ENCODE results near the gene GPR75.
"Not testable (repeated sequence)": the region's sequence is repeated elsewhere in the genome, so short reads cannot be mapped to it uniquely, and the experiment has no call there.

The GPR75 gene

DNA sequence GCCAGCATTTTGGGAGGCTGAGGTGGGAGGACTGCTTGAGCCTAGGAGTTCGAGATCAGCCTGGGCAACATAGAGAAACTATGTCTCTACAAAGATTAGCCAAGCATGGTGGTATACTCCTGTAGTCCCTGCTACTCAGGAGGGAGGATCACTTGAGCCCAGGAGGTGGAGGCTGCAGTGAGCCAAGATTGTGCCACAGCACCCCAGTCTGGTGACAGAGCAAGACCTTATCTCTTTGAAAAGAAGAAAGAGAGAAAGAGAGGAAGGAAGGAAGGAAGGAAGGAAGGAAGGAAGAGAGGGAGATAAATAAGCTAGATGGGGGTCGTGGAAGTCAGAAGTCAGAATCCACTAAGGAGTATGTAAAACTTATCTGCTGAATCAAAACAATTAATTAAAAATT, 16.2 kb downstream of the GPR75 start:
- no peak overlapping the region for H3K27ac Mint-ChIP-seq (ENCODE audit: low read depth)
- H3K4me3 Mint-ChIP-seq = no peak overlapping the region
- H3K36me3 Mint-ChIP-seq (ENCODE audit: insufficient read depth) = peaks cover 3% of the 10 kb centered on the region
- ATAC-seq (replicated peaks; ENCODE audit: extremely low read depth, poor library complexity, severe bottlenecking) = no peak
- no peak for DNase-seq (ENCODE audit: low spot score in 2 of 2)
- H3K27me3 Mint-ChIP-seq = no peaks in the 10 kb centered on the region
- H3K4me1 Mint-ChIP-seq = peaks cover 12% of the 10 kb centered on the region
- no peaks in the 10 kb centered on the region for H3K9me3 Mint-ChIP-seq

DNA sequence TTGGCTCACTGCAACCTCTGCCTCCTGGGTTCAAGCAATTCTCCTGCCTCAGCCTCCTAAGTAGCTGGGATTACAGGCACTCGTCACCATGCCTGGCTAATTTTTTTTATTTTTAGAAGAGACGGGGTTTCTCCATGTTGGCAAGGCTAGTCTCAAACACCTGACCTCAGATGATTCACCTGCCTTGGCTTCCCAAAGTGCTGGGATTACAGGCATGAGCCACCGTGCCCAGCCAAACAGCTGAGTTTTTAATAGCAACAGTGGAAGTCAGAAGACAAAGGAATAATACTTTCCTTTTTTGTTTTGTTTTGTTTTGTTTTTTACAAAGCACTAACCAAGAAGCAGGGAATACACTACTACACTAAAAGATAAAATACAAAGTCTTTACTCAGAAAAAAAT, 16.9 kb downstream of the GPR75 start:
- no peak overlapping the region for H3K4me3 Mint-ChIP-seq
- DNase-seq (ENCODE audit: low spot score in 2 of 2) (no peak), ATAC-seq (replicated peaks; ENCODE audit: extremely low read depth, poor library complexity, severe bottlenecking) (no peak)
- peaks cover 12% of the 10 kb centered on the region for H3K4me1 Mint-ChIP-seq
- H3K9me3 Mint-ChIP-seq = no peaks in the 10 kb centered on the region
- H3K36me3 Mint-ChIP-seq (ENCODE audit: insufficient read depth) = peaks cover 3% of the 10 kb centered on the region
- no peaks in the 10 kb centered on the region for H3K27me3 Mint-ChIP-seq
- H3K27ac Mint-ChIP-seq (ENCODE audit: low read depth) = no peak overlapping the region

DNA sequence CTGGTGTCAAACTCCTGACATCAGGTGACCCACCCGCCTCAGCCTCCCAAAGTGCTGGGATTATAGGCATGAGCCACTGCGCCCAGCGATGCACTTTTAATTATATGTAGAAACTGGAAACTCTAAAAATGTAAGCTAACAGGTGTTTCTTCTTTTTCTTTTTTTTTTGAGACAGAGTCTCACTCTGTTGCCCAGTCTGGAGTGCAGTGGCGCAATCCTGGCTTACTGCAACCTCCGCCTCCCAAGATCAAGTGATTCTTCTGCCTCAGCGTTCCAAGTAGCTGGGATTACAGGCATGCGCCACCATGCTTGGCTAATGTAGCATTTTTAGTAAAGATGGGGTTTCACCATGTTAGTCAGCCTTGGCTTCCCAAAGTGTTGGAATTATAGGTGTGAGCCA, 18.1 kb downstream of the GPR75 start:
- not testable (repeated sequence) for H3K36me3 Mint-ChIP-seq (ENCODE audit: insufficient read depth)

DNA sequence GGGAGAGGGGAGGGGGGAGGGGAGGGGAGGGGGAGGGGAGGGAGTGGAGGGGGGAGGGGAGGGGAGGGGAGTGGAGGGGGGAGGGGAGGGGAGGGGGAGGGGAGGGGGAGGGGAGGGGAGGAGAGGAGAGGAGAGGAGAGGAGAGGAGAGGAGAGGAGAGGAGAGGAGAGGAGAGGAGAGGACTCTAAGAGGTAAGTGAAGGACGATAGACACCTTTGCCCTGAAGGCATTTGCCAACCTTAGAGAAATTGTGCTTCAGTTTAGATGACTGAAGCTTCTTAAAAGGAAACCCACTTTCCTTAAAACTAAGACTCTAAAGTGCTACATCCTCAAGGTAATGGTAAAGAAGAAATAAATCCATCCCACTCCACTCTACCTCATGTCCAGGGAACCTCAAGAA, 19.2 kb downstream of the GPR75 start:
- no peaks in the 10 kb centered on the region for H3K27me3 Mint-ChIP-seq
- DNase-seq (ENCODE audit: low spot score in 2 of 2) (no peak), ATAC-seq (replicated peaks; ENCODE audit: extremely low read depth, poor library complexity, severe bottlenecking) (no peak)
- H3K36me3 Mint-ChIP-seq (ENCODE audit: insufficient read depth) = peaks cover 3% of the 10 kb centered on the region
- H3K27ac Mint-ChIP-seq (ENCODE audit: low read depth) = no peak overlapping the region
- no peak overlapping the region for H3K4me3 Mint-ChIP-seq
- no peaks in the 10 kb centered on the region for H3K9me3 Mint-ChIP-seq
- H3K4me1 Mint-ChIP-seq = peaks cover 8% of the 10 kb centered on the region

More for the DNA sequence above, 18.1 kb downstream of the GPR75 start:
- peaks cover 12% of the 10 kb centered on the region for H3K4me1 Mint-ChIP-seq
- H3K27me3 Mint-ChIP-seq; ATAC-seq (replicated peaks; ENCODE audit: extremely low read depth, poor library complexity, severe bottlenecking); H3K9me3 Mint-ChIP-seq; DNase-seq (ENCODE audit: low spot score in 2 of 2); H3K4me3 Mint-ChIP-seq; H3K27ac Mint-ChIP-seq (ENCODE audit: low read depth): not testable (repeated sequence)

DNA sequence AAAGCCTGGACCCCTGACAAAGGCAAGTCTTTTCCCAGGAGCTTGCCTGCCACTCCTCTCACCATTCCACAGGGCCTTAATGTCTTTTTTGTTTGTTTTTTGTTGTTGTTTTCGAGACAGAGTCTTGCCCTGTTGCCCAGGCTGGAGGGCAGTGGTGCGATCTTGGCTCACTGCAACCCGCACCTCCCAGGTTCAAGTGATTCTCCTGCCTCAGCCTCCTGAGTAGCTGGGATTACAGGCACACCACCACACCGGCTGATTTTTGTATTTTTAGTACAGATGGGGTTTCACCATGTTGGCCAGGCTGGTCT, 29.8 kb downstream of the GPR75 start:
- H3K9me3 Mint-ChIP-seq; DNase-seq (ENCODE audit: low spot score in 2 of 2); H3K4me1 Mint-ChIP-seq; ATAC-seq (replicated peaks; ENCODE audit: extremely low read depth, poor library complexity, severe bottlenecking); H3K36me3 Mint-ChIP-seq (ENCODE audit: insufficient read depth); H3K4me3 Mint-ChIP-seq; H3K27ac Mint-ChIP-seq (ENCODE audit: low read depth); H3K27me3 Mint-ChIP-seq: not testable (repeated sequence)

DNA sequence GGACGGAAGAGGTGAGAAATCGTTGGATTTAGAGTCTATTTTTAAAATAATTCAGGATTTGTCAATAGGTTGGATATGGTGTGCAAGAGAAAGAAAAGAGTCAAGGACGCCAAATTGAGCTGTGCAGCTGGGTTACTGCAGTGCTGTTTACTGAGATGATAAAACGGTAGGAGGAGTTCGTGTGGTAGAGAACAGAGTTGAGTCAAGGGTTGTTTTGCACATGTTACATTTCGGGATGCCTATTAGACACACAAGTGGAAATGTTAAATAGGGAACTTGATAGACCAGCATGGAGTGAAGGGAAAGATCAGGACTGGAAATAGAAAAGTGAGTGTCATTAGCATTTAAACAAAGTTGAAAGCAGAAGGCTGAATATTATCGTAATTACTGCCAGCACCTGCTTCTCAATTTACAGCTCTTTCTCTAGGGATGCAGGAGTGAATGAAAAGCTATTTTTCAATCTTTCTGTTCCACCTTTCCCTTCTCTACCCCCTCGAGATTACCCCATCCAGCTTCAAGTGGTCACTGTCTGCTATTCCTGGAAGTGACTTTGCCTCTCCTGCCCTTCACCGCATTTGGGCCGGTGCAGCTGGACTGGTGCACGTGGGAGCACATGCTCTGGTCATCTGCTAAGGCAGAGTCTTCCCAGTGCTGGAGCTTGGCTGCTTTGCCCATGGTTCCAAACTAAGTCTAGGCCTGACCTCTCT, 30.3 kb downstream of the GPR75 start:
- no peak overlapping the region for H3K27ac Mint-ChIP-seq (ENCODE audit: low read depth)
- ATAC-seq (replicated peaks; ENCODE audit: extremely low read depth, poor library complexity, severe bottlenecking) (no peak), DNase-seq (ENCODE audit: low spot score in 2 of 2) (no peak)
- no peaks in the 10 kb centered on the region for H3K4me1 Mint-ChIP-seq
- H3K27me3 Mint-ChIP-seq = no peaks in the 10 kb centered on the region
- H3K9me3 Mint-ChIP-seq = no peaks in the 10 kb centered on the region
- peaks cover 6% of the 10 kb centered on the region for H3K36me3 Mint-ChIP-seq (ENCODE audit: insufficient read depth)
- no peak overlapping the region for H3K4me3 Mint-ChIP-seq

DNA sequence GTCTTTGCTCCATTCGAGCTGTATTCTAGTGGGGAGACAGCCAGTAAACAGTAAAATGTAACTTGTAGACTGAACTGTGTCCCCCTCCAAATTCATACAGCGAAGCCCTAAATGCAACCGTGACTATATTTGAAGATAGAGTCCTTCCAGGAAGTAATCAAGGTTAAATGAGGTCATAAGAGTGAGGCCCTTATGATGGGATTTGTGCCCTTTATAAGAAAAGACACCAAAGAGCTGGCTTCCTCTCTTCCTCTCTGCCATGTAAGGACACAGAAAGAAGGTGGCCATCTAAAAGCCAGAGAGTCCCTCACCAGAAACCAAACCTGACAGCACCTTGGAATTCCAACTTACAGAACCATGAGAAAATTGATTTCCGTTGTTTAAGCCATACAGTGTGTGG, 31.4 kb downstream of the GPR75 start:
- Mint-ChIP-seq H3K27ac (ENCODE audit: low read depth) (no peak overlapping the region), H3K4me3 (no peak overlapping the region), H3K27me3 (no peaks in the 10 kb centered on the region), H3K4me1 (no peaks in the 10 kb centered on the region), H3K9me3 (no peaks in the 10 kb centered on the region), H3K36me3 (ENCODE audit: insufficient read depth) (peaks cover 6% of the 10 kb centered on the region)
- no peak for ATAC-seq (replicated peaks; ENCODE audit: extremely low read depth, poor library complexity, severe bottlenecking)
- no peak for DNase-seq (ENCODE audit: low spot score in 2 of 2)

DNA sequence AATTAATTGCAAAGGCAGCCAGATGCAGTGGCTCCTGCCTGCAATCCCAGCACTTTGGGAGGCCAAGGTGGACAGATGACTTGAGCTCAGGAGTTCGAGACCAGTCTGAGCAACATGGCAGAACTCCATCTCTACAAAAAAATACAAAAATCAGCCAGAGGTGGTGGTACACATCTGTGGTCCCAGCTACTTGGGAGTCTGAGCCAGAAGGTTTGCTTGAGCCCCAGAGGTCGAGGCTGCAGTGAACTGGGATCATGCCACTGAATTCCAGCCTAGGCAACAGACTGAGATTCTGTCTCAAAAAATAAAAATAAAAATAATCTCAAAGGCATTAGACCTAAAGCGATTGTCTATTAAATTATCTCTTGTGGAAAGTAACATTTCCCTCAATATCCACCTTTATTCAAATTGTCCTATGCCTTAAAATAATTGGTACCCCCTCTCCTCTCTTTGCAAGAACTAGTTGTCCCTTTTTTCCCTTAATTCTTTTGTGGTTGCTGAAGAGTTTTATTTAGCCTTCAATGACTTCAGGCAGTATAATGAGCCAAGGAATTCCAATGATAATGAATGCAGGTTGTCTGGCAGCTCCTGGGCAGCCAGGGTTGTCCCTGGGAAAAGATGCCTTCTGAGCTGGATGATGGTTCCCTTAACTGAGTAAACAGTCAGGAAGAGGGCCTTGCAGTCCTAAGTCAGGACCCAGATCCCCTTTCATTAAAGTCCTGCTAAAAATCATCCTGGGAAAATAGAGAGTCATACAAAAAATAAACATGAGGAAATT, 32.2 kb downstream of the GPR75 start:
- DNase-seq (ENCODE audit: low spot score in 2 of 2) (no peak), ATAC-seq (replicated peaks; ENCODE audit: extremely low read depth, poor library complexity, severe bottlenecking) (no peak)
- no peak overlapping the region for H3K27ac Mint-ChIP-seq (ENCODE audit: low read depth)
- H3K27me3 Mint-ChIP-seq = no peaks in the 10 kb centered on the region
- peaks cover 5% of the 10 kb centered on the region for H3K36me3 Mint-ChIP-seq (ENCODE audit: insufficient read depth)
- no peak overlapping the region for H3K4me3 Mint-ChIP-seq
- no peaks in the 10 kb centered on the region for H3K4me1 Mint-ChIP-seq
- no peaks in the 10 kb centered on the region for H3K9me3 Mint-ChIP-seq

DNA sequence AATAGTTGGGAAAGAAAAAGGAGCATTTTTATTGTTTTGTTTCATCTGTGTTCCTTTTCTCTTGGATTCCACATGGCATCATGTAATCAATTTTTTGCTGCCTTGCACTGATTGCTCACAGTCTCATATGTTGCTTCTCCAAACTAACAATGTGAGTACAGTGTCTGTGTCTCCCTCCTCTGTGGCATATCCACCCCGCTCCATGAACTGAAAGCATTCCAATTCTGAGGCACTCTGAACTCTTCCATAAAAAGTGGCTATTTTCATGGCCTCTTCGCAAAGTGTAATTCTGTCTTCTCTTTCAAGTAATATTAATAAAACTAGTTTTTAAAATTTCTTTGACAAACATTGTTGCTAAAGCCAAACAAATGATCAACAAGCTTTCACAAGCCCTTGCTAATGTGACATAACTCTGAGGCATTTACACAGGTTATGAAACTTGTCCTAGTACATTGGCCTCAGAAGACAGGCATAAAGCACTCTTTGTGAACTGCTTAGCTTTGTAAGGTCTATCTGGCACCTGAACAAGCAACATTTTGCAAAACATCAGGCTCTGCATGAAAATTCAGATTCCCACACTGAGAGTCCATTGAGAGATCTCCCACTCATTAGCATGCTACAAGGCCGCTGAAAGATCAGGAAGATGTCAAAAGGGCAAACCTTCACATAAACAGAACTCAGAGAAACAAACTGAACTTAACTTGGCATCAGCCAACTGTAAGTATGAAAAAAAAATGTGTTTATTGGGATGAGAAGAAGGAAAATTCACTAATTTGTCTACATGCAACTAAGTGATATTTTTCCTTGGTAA, 33.0 kb downstream of the GPR75 start:
- Mint-ChIP-seq H3K4me3 (no peak overlapping the region), H3K36me3 (ENCODE audit: insufficient read depth) (peaks cover 4% of the 10 kb centered on the region), H3K4me1 (no peaks in the 10 kb centered on the region), H3K27me3 (no peaks in the 10 kb centered on the region), H3K9me3 (no peaks in the 10 kb centered on the region), H3K27ac (ENCODE audit: low read depth) (no peak overlapping the region)
- DNase-seq (ENCODE audit: low spot score in 2 of 2) (no peak), ATAC-seq (replicated peaks; ENCODE audit: extremely low read depth, poor library complexity, severe bottlenecking) (no peak)

DNA sequence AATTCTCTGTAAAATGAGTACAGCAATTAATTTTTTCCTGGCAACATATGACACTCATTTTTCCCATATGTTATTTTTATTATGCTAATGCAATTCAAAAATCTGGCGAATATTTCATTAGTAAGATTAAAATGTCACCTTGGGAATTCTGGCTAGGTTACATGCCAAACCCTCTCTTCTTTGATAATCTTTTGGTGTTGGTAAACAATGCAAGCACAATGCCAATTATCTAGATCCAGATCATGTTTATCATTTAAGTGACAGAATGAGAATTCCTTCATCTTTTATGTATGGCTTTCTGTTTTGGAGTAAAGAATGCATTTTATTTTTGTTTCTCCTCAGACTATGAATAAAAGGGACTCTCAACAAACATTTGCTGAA, 33.7 kb downstream of the GPR75 start:
- ATAC-seq (replicated peaks; ENCODE audit: extremely low read depth, poor library complexity, severe bottlenecking) = no peak

DNA sequence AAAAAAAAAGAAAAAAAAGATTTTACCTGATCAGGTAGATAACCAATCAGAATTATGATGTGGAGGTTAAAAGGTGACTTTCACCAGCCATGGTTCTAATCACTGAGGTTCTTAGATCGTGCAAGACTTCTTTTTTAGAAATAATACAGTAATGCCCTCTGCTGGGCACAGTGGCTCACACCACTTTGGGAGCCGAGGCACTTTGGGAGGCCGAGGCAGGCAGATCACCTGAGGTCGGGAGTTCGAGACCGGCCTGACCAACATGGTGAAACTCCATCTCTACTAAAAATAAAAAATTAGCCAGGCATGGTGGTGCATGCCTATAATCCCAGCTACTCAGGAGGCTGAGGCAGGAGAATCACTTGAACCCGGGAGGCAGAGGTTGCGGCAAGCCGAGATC, 36.1 kb downstream of the GPR75 start:
- not testable (repeated sequence) for H3K4me1 Mint-ChIP-seq; H3K36me3 Mint-ChIP-seq (ENCODE audit: insufficient read depth); H3K4me3 Mint-ChIP-seq; H3K27me3 Mint-ChIP-seq; ATAC-seq (replicated peaks; ENCODE audit: extremely low read depth, poor library complexity, severe bottlenecking); H3K27ac Mint-ChIP-seq (ENCODE audit: low read depth); DNase-seq (ENCODE audit: low spot score in 2 of 2); H3K9me3 Mint-ChIP-seq

More for the DNA sequence above, 33.7 kb downstream of the GPR75 start:
- Mint-ChIP-seq H3K36me3 (ENCODE audit: insufficient read depth) (peaks cover 2% of the 10 kb centered on the region), H3K27ac (ENCODE audit: low read depth) (no peak overlapping the region), H3K9me3 (no peaks in the 10 kb centered on the region), H3K4me1 (no peaks in the 10 kb centered on the region), H3K27me3 (no peaks in the 10 kb centered on the region), H3K4me3 (no peak overlapping the region)
- DNase-seq (ENCODE audit: low spot score in 2 of 2) = no peak

DNA sequence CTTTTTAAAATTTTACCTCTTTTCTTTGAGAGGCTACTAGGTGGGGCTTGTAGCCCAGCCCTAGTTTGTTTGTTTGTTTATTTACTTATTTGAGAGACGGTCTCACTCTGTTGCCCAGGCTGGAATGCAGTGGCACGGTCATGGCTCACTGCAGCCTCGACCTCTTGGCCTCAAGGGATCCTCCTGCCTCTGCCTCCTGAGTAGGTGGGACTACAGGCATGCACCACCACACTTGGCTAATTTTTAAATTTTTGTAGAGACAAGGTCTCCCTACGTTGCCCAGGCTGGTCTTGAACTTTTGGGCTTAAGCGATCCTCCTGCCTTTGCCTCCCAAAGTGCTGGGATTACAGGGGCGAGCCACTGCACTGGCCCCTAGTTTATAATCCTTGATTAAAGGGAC, 38.0 kb downstream of the GPR75 start:
- Mint-ChIP-seq H3K27me3 (no peaks in the 10 kb centered on the region), H3K4me1 (no peaks in the 10 kb centered on the region), H3K9me3 (no peaks in the 10 kb centered on the region), H3K27ac (ENCODE audit: low read depth) (no peak overlapping the region), H3K36me3 (ENCODE audit: insufficient read depth) (peaks cover 20% of the 10 kb centered on the region), H3K4me3 (no peak overlapping the region)
- ATAC-seq (replicated peaks; ENCODE audit: extremely low read depth, poor library complexity, severe bottlenecking) = no peak
- no peak for DNase-seq (ENCODE audit: low spot score in 2 of 2)

DNA sequence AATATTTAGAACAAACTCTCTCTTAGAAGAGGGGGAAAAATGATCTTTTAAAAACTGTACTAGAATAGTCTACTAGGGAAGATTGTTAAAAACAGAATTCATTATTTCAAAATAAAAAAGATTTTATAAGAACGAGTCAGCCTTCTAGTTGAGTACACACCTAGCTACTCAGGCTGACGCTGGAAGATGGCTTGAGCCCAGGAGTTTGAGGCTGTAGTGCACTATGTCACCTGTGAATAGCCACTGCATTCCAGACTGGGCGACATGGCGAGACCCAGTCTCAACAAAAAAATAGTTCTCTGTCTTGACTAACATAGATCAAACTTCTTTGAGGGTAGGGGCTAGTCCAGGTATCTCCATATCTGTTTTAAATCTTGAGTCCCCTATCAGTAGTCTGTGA, 39.1 kb downstream of the GPR75 start:
- H3K27ac Mint-ChIP-seq (ENCODE audit: low read depth) = no peak overlapping the region
- no peak for ATAC-seq (replicated peaks; ENCODE audit: extremely low read depth, poor library complexity, severe bottlenecking)

More for the DNA sequence above, 39.1 kb downstream of the GPR75 start:
- no peak overlapping the region for H3K4me3 Mint-ChIP-seq
- H3K36me3 Mint-ChIP-seq (ENCODE audit: insufficient read depth) = peaks cover 31% of the 10 kb centered on the region
- H3K4me1 Mint-ChIP-seq = no peaks in the 10 kb centered on the region
- H3K9me3 Mint-ChIP-seq = no peaks in the 10 kb centered on the region
- no peak for DNase-seq (ENCODE audit: low spot score in 2 of 2)
- no peaks in the 10 kb centered on the region for H3K27me3 Mint-ChIP-seq

Measured in central memory CD8-positive, alpha-beta T cell (primary cell).